Spleen (tissue), 7 donors: ENCODE measurements around the gene CEP57.

Experiments used
- CTCF ChIP-seq, 11 experiments: fragments of 200-600 bp in 7 of 11; fragments of 450-650 bp in 4 of 11; sonication (generic) in 4 of 11; IDR thresholded peaks in 8 of 11; conservative IDR thresholded peaks in 3 of 11; 1 replicate in 7 of 11; 2 replicates in 4 of 11; pipeline versions ENCODE4 v1.4.0 to v1.8.0; 2016 to 2021; ENCODE audit warnings: antibody characterized with exemption in 11 of 11, inconsistent platforms in 4 of 11, mild to moderate bottlenecking in 1 of 11
- POLR2A ChIP-seq, 3 donors: fragments of 450-650 bp; IDR thresholded peaks; one replicate each; pipeline ENCODE4 v1.5.1; 2017; ENCODE audit warnings: antibody characterized with exemption in 3 of 3, mild to moderate bottlenecking in 1 of 3
- POLR2AphosphoS5 ChIP-seq, 3 donors: sonication (generic); formaldehyde crosslinking; IDR thresholded peaks; one replicate each; pipeline ENCODE4 v1.5.1; 2017; ENCODE audit warnings: antibody characterized with exemption in 3 of 3
- donor health status: DM: no; HTN: no; CAD: no; lungs with moderate emphysema.
- donor health status: DM: no; HTN: no; CAD: no.
- donor health status: DM: no; HTN: no; CAD: no.

DNA sequence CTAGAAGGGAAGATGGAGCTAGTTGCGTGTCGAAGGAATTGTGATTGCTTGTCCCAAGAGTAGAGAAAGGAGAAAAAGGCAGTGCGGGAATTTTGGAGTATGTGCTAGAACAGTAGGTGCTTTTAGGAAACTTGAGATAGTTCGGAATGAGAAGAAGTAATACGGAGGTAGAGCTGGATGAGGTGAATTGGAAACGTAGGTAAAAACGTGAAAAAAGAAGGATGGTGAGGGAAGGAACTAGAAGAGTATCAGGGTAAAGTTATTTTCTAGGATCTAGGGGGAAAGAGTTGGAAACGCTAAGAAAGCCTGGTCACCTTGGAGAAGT lies 1.4 kb downstream of the CEP57 start:
- TF ChIP-seq POLR2A (IDR thresholded peaks at IDR 0.05) (no peak), CTCF (IDR thresholded peaks at IDR 0.05 in 8 of 11, conservative IDR thresholded peaks at IDR 0.05 in 3 of 11) (no peak), POLR2AphosphoS5 (IDR thresholded peaks at IDR 0.05) (no peak)
